ENCODE results near the gene SORBS1.

- TF ChIP-seq EZH2 (IDR thresholded peaks at IDR 0.05; ENCODE audit: low read length, unreplicated experiment) (no peak), CTCF (conservative IDR thresholded peaks at IDR 0.05; ENCODE audit: low read depth, low read length) (no peak), EZH2phosphoT487 (IDR thresholded peaks at IDR 0.05; ENCODE audit: borderline replicate concordance, low read length) (no peak)
These were observed 170.0 kb downstream of the SORBS1 start for GRCh38 chr10:95391164-95391563.
